Measurements from ENCODE around the gene SSPN.

SSPN gene, protein sequence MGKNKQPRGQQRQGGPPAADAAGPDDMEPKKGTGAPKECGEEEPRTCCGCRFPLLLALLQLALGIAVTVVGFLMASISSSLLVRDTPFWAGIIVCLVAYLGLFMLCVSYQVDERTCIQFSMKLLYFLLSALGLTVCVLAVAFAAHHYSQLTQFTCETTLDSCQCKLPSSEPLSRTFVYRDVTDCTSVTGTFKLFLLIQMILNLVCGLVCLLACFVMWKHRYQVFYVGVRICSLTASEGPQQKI

GRCh38 chr12:26195250-26195640 is at the start of gene SSPN:
Gene SSPN (plus strand): TSS chr12:26195573. CDS start chr12:26195673, 100 bp downstream.
- peaks cover 66% of the 10 kb centered on the region for H3K27me3 Mint-ChIP-seq
- peak within 1 kb of the TSS; percentile 78 for H3K4me3 Mint-ChIP-seq
- H3K27ac Mint-ChIP-seq = no peak within 1 kb of the TSS
- no peaks in the 10 kb centered on the region for H3K36me3 Mint-ChIP-seq (ENCODE audit: low read depth)
- no peaks in the 10 kb centered on the region for H3K9me3 Mint-ChIP-seq
- peaks cover 9% of the 10 kb centered on the region for H3K4me1 Mint-ChIP-seq (ENCODE audit: low read depth)

GRCh38 chr12:26148291-26148690 is 47.1 kb upstream of the SSPN start:
- H3K36me3 Mint-ChIP-seq (ENCODE audit: low read depth) = no peaks in the 10 kb centered on the region
- no peak overlapping the region for H3K4me3 Mint-ChIP-seq
- no peaks in the 10 kb centered on the region for H3K9me3 Mint-ChIP-seq
- H3K27me3 Mint-ChIP-seq = peaks cover 14% of the 10 kb centered on the region
- no peak overlapping the region for H3K27ac Mint-ChIP-seq
- H3K4me1 Mint-ChIP-seq (ENCODE audit: low read depth) = no peaks in the 10 kb centered on the region

DNA sequence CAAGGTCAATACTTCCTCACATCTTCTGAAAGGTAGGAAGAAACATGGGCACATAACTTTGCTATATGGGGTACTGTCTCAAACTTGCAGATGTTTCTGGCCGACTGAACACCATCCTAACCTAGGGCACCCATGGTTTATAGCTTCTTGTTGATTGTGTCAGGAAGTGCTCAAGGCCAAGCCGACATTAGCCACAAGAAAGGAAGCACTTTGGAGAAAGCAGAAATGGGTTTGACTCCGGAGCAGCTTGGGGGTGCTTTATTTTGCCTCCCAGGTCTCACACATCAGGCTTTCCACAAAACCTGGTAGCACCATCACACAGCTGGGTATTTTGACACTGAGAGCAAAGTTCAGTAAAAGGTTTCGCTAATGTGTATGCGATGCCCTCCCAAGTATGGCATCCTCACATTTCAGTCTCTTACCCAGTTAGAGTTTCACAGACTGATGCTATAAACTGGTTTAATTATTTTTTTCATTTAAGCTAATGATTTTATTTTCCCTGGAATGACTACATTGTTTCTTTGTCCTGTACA is 45.3 kb upstream of the SSPN start:
- H3K4me1 Mint-ChIP-seq (ENCODE audit: low read depth) = no peaks in the 10 kb centered on the region
- H3K27me3 Mint-ChIP-seq = peaks cover 14% of the 10 kb centered on the region
- H3K4me3 Mint-ChIP-seq = no peak overlapping the region
- no peaks in the 10 kb centered on the region for H3K9me3 Mint-ChIP-seq
- H3K36me3 Mint-ChIP-seq (ENCODE audit: low read depth) = no peaks in the 10 kb centered on the region
- H3K27ac Mint-ChIP-seq = no peak overlapping the region

DNA sequence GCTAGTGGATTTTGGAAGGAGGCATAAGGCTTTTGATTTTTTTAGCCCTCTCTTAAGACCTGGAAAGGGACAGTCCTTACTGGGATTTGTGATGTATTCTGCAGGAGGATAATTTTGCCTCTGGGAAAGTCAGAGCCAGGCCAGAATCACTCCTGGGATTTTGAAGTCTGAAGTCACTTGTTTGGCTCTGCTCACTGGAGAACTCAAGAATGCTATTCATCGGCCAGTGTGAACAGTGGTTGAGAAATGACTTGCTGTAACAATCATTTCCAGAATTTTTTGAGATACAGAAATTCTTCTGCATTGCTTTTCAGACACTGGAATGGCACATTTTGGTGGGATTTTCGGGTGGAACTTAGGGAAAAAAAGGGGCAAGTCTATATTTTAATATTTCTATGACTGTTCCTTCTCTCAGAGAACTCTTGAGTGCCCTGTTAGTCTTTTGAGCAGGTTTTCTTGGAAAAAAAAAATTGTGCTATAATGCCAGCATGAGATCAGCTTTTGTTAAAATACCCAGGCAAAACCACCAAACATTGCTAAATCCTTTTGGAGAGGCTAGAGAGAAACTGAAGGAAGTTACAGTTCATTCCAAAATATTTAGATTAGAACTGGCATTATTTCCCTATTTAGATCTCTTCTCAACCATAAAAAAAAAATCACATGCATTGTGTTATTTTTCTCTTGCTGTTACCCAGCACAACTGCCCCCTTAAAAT is 44.5 kb upstream of the SSPN start:
- no peaks in the 10 kb centered on the region for H3K4me1 Mint-ChIP-seq (ENCODE audit: low read depth)
- H3K36me3 Mint-ChIP-seq (ENCODE audit: low read depth) = no peaks in the 10 kb centered on the region
- H3K27me3 Mint-ChIP-seq = peaks cover 14% of the 10 kb centered on the region
- no peak overlapping the region for H3K27ac Mint-ChIP-seq
- H3K4me3 Mint-ChIP-seq = no peak overlapping the region
- H3K9me3 Mint-ChIP-seq = no peaks in the 10 kb centered on the region

- no peaks in the 10 kb centered on the region for H3K36me3 Mint-ChIP-seq (ENCODE audit: low read depth)
- H3K27ac Mint-ChIP-seq = no peak overlapping the region
- H3K4me1 Mint-ChIP-seq (ENCODE audit: low read depth) = no peaks in the 10 kb centered on the region
- no peak overlapping the region for H3K4me3 Mint-ChIP-seq
- no peaks in the 10 kb centered on the region for H3K9me3 Mint-ChIP-seq
- H3K27me3 Mint-ChIP-seq = peaks cover 14% of the 10 kb centered on the region
Observed at GRCh38 chr12:26152507-26153102, 42.8 kb upstream of the SSPN start.

DNA sequence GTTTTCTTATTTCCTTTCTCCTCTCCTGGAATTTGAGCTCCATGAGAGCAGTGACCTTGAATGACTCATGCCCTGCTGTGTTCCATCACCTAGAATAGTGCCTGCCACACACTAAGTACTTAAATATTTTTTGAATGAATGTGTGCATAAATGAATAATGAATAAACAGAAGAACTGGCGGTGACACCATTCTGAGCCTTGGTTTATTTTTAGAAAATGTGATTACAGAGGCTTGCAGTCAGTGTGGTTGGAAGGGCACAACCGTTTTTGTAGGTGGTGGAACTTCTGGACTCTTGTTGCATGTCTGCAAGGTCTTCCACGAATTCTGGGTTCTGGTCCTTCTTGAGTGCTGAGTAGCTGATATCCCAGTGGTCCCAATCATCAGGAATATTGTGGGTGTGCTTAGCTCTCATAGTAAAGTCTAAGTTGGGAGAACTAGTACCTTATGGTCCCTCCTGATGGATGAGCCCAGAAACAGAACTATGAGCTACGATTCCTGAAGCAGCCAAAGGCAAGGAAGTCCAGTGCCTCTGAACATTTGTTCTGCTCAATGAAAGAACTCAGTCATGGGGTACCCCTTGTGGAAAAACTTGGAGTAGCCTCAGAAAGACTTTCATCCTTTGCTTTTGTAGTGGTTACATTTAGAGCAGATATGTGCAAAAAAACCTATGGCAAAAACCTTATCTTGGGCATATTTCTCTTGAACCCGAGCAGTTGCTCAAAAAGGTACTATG is 41.8 kb upstream of the SSPN start:
- Mint-ChIP-seq H3K4me3 (no peak overlapping the region), H3K27ac (no peak overlapping the region), H3K9me3 (no peaks in the 10 kb centered on the region), H3K4me1 (ENCODE audit: low read depth) (peaks cover 4% of the 10 kb centered on the region), H3K27me3 (peaks cover 17% of the 10 kb centered on the region), H3K36me3 (ENCODE audit: low read depth) (no peaks in the 10 kb centered on the region)

DNA sequence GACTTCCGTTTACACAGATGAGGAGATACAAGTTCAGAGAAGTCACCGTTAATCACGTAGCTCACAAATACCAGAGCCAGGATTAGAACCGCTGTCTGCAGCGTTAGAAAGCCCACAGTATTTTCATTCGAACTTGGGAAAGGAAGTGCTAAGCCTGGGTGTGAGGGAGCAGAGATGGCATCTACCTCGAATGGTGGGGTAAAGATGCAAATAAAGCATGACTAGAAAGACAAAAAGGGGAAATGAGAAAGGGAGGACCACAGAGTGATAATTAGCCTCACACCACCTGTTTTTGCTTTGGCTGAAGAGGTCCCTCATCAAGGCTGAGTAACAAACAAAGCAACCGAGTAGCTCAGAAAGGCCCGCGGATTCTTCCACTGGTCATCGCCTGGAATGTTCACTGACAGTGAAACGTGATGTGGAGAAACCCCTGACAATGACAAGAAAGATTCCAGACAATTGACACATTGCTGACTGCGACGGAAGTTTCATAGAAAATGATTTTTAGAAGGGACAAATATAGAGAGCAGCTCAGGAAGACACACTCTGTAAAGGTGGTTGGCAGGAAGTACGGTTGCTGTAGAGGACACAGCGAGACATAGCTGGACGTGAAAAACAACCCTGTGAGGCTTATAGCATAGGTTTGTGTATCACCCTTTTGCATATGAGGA is 39.0 kb upstream of the SSPN start:
- H3K27me3 Mint-ChIP-seq = peaks cover 11% of the 10 kb centered on the region

DNA sequence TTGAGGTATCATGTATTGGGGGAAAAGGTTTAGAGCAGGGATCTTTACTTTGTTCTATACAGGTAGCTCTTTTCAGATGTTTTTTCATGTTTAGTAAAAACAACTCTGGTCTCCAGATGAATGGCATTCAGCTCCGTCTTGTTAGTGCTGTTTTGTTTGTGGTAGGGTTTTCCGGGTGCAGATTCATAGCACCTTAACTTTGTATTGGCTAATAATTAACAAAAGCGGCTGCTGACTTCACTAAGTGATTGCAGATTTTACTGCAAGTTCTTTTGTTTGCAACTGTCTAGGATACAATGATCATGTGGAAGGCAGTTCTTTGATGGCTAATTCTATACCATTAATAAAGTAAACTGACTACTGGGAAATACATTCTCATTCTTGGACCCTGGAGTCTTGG is 38.4 kb upstream of the SSPN start:
- H3K27ac Mint-ChIP-seq = no peak overlapping the region
- no peaks in the 10 kb centered on the region for H3K36me3 Mint-ChIP-seq (ENCODE audit: low read depth)
- H3K4me3 Mint-ChIP-seq = no peak overlapping the region
- H3K9me3 Mint-ChIP-seq = no peaks in the 10 kb centered on the region
- H3K4me1 Mint-ChIP-seq (ENCODE audit: low read depth) = peaks cover 4% of the 10 kb centered on the region
- H3K27me3 Mint-ChIP-seq = peaks cover 11% of the 10 kb centered on the region

More for the DNA sequence above, 39.0 kb upstream of the SSPN start:
- Mint-ChIP-seq H3K36me3 (ENCODE audit: low read depth) (no peaks in the 10 kb centered on the region), H3K4me3 (no peak overlapping the region), H3K9me3 (no peaks in the 10 kb centered on the region), H3K4me1 (ENCODE audit: low read depth) (peaks cover 4% of the 10 kb centered on the region), H3K27ac (no peak overlapping the region)

DNA sequence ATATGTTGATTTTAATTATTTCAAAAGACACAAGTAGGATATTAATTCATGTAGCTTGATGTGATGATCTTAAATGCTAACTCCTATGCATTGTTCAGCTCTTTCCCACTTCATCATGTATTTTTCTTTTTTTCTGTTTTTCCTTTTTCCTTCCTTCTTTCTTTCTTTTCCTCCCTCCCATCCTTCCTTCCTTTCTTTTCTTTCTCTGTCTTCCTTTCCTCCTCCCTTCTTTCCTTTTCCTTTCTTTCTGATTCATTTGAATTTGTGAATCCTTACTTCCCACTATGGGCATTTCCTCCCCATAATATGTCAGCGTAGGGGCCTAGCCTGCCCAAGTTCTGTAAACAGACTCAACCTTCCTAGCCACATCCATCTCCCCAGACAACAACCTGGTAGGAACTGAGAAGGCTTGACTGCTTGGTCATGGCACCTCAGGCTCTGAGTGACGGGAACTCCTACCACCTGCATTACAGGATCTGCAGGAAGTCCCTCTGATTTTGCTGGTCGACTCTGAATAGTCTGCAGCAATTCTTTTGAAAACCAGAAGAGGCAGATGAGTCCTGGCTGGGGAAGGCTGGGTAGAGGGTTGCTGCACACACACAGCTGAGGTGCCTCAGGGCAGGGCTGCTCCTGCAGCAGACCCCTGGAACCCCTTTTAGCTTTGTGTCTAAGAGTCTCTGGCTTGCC is 37.2 kb upstream of the SSPN start:
- Mint-ChIP-seq H3K9me3 (no peaks in the 10 kb centered on the region), H3K4me1 (ENCODE audit: low read depth) (peaks cover 4% of the 10 kb centered on the region), H3K27ac (no peak overlapping the region), H3K27me3 (peaks cover 7% of the 10 kb centered on the region), H3K4me3 (no peak overlapping the region), H3K36me3 (ENCODE audit: low read depth) (no peaks in the 10 kb centered on the region)

- Mint-ChIP-seq H3K9me3 (no peaks in the 10 kb centered on the region), H3K27ac (no peak overlapping the region), H3K4me1 (ENCODE audit: low read depth) (peaks cover 4% of the 10 kb centered on the region), H3K36me3 (ENCODE audit: low read depth) (no peaks in the 10 kb centered on the region), H3K4me3 (no peak overlapping the region), H3K27me3 (peaks cover 17% of the 10 kb centered on the region)
Observed at GRCh38 chr12:26162174-26162573, 33.2 kb upstream of the SSPN start.

GRCh38 chr12:26162905-26163304 is 32.5 kb upstream of the SSPN start:
- Mint-ChIP-seq H3K4me3 (no peak overlapping the region), H3K27ac (no peak overlapping the region), H3K9me3 (no peaks in the 10 kb centered on the region), H3K4me1 (ENCODE audit: low read depth) (peaks cover 4% of the 10 kb centered on the region), H3K27me3 (peaks cover 25% of the 10 kb centered on the region), H3K36me3 (ENCODE audit: low read depth) (no peaks in the 10 kb centered on the region)

DNA sequence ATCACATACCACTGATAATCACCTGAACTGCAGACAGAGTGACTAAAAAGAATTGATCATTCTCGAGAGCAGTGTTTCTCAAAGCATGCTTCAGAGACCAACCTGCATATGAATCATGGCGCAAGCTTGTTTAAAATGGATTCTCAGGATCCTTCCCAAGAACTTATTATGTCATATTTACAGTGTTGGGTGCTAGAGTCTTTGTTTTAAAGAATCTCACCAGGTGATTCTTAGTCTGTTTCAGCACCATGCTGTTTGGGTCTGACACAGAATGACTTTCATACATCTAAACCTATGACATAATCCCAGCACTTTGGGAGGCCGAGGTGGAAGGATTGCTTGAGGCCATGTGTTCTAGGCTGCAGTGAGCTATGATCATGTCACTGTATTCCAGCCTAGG is 31.3 kb upstream of the SSPN start:
- H3K27me3 Mint-ChIP-seq = peaks cover 31% of the 10 kb centered on the region

DNA sequence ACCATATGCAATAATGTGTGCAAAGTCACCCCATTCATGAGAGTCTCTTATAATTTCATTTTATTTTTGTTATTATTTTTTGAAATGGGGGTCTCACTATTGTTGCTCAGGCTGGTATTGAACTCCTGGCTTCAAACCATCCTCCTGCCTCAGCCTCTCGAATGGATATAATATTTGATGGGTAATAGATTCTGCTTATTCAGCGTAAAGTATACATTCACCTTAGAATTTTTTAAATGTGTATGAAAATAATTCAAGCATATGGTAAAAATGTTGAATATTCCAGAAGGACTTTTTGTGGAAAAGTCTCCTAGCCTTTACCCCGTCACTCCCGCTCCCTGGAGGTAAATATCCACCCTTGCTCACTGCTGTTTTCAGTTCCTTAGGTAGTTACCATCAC is 23.4 kb upstream of the SSPN start:
- Mint-ChIP-seq H3K27me3 (peaks cover 31% of the 10 kb centered on the region), H3K4me3 (no peak overlapping the region), H3K9me3 (no peaks in the 10 kb centered on the region), H3K27ac (no peak overlapping the region), H3K4me1 (ENCODE audit: low read depth) (no peaks in the 10 kb centered on the region), H3K36me3 (ENCODE audit: low read depth) (no peaks in the 10 kb centered on the region)

More for the DNA sequence above, 31.3 kb upstream of the SSPN start:
- no peaks in the 10 kb centered on the region for H3K9me3 Mint-ChIP-seq
- no peak overlapping the region for H3K27ac Mint-ChIP-seq
- no peak overlapping the region for H3K4me3 Mint-ChIP-seq
- H3K4me1 Mint-ChIP-seq (ENCODE audit: low read depth) = no peaks in the 10 kb centered on the region
- no peaks in the 10 kb centered on the region for H3K36me3 Mint-ChIP-seq (ENCODE audit: low read depth)

GRCh38 chr12:26172539-26172938 is 22.8 kb upstream of the SSPN start:
- Mint-ChIP-seq H3K27me3 (peaks cover 26% of the 10 kb centered on the region), H3K27ac (no peak overlapping the region), H3K4me3 (no peak overlapping the region), H3K4me1 (ENCODE audit: low read depth) (no peaks in the 10 kb centered on the region), H3K36me3 (ENCODE audit: low read depth) (no peaks in the 10 kb centered on the region), H3K9me3 (no peaks in the 10 kb centered on the region)

All from stimulated activated naive CD8-positive, alpha-beta T cell treated with anti-CD3 and anti-CD28 coated beads, Interleukin-15, Interleukin-2, amounts not matched to agents 100 ng/mL and 50 ng/mL, for 24 hours (primary cell).